T-helper 2 cell treated with Interferon-gamma antibody and Interleukin-4, amounts not matched to agents 5 μg/mL and 100 μg/mL, for 36 hours (primary cell): Measurements from ENCODE around the gene DYRK1A.

Experiments
- DNase-seq: peaks from one replicate; pipeline ENCODE4 v3.0.0; 2021; ENCODE audit warnings: low spot score
- H3K27ac Mint-ChIP-seq: one replicate; pipeline ENCODE4 v1.8.0; 2021; ENCODE audit warnings: mild to moderate bottlenecking, mixed read lengths
- H3K27me3 Mint-ChIP-seq: one replicate; pipeline ENCODE4 v1.8.0; 2021; ENCODE audit warnings: low read depth, mixed read lengths
- H3K36me3 Mint-ChIP-seq: one replicate; pipeline ENCODE4 v1.8.0; 2021; ENCODE audit warnings: low read depth, mixed read lengths
- H3K4me1 Mint-ChIP-seq: one replicate; pipeline ENCODE4 v1.8.0; 2021; ENCODE audit warnings: low read depth, mixed read lengths
- H3K4me3 Mint-ChIP-seq: one replicate; pipeline ENCODE4 v1.8.0; 2022; ENCODE audit warnings: mild to moderate bottlenecking, moderate library complexity, mixed read lengths
- H3K9me3 Mint-ChIP-seq: one replicate; pipeline ENCODE4 v1.8.0; 2021; ENCODE audit warnings: mixed read lengths

The DYRK1A gene

GRCh38 chr21:37447288-37447936 is 80.8 kb downstream of the DYRK1A start:
- Mint-ChIP-seq H3K36me3 (peaks cover 20% of the 10 kb centered on the region), H3K4me3 (no peak overlapping the region), H3K27ac (no peak overlapping the region)

GRCh38 chr21:37449302-37449937 is 82.8 kb downstream of the DYRK1A start:
- no peak overlapping the region for H3K27ac Mint-ChIP-seq
- no peaks in the 10 kb centered on the region for H3K9me3 Mint-ChIP-seq
- no peaks in the 10 kb centered on the region for H3K27me3 Mint-ChIP-seq
- no peak for DNase-seq
- peaks cover 15% of the 10 kb centered on the region for H3K36me3 Mint-ChIP-seq
- no peak overlapping the region for H3K4me3 Mint-ChIP-seq
- peaks cover 32% of the 10 kb centered on the region for H3K4me1 Mint-ChIP-seq

More at GRCh38 chr21:37447288-37447936, 80.8 kb downstream of the DYRK1A start:
- Mint-ChIP-seq H3K9me3 (no peaks in the 10 kb centered on the region), H3K27me3 (no peaks in the 10 kb centered on the region), H3K4me1 (peaks cover 28% of the 10 kb centered on the region)
- no peak for DNase-seq

GRCh38 chr21:37450445-37450941 is 83.9 kb downstream of the DYRK1A start:
- Mint-ChIP-seq H3K27ac (no peak overlapping the region), H3K36me3 (peaks cover 17% of the 10 kb centered on the region), H3K9me3 (no peaks in the 10 kb centered on the region), H3K4me3 (no peak overlapping the region), H3K4me1 (peaks cover 32% of the 10 kb centered on the region), H3K27me3 (no peaks in the 10 kb centered on the region)
- no peak for DNase-seq

- no peak overlapping the region for H3K4me3 Mint-ChIP-seq
- no peak overlapping the region for H3K27ac Mint-ChIP-seq
- peaks cover 37% of the 10 kb centered on the region for H3K4me1 Mint-ChIP-seq
- no peaks in the 10 kb centered on the region for H3K9me3 Mint-ChIP-seq
- no peak for DNase-seq
- H3K36me3 Mint-ChIP-seq = peaks cover 20% of the 10 kb centered on the region
- no peaks in the 10 kb centered on the region for H3K27me3 Mint-ChIP-seq
Observed at GRCh38 chr21:37451446-37451845, 84.9 kb downstream of the DYRK1A start.

GRCh38 chr21:37452227-37452626 is 85.7 kb downstream of the DYRK1A start:
- H3K4me1 Mint-ChIP-seq = peaks cover 35% of the 10 kb centered on the region

GRCh38 chr21:37453350-37453749 is 86.8 kb downstream of the DYRK1A start:
- Mint-ChIP-seq H3K9me3 (no peaks in the 10 kb centered on the region), H3K27ac (peak overlapping the region; percentile 33), H3K27me3 (no peaks in the 10 kb centered on the region), H3K4me3 (no peak overlapping the region), H3K36me3 (peaks cover 20% of the 10 kb centered on the region), H3K4me1 (peaks cover 35% of the 10 kb centered on the region)
- no peak for DNase-seq

More at GRCh38 chr21:37452227-37452626, 85.7 kb downstream of the DYRK1A start:
- no peaks in the 10 kb centered on the region for H3K27me3 Mint-ChIP-seq
- peaks cover 20% of the 10 kb centered on the region for H3K36me3 Mint-ChIP-seq
- no peak overlapping the region for H3K27ac Mint-ChIP-seq
- DNase-seq = no peak
- no peak overlapping the region for H3K4me3 Mint-ChIP-seq
- no peaks in the 10 kb centered on the region for H3K9me3 Mint-ChIP-seq

GRCh38 chr21:37454869-37455503 is 88.4 kb downstream of the DYRK1A start:
- no peak overlapping the region for H3K27ac Mint-ChIP-seq
- H3K4me1 Mint-ChIP-seq = peaks cover 46% of the 10 kb centered on the region
- H3K36me3 Mint-ChIP-seq = peaks cover 21% of the 10 kb centered on the region
- DNase-seq = no peak
- no peak overlapping the region for H3K4me3 Mint-ChIP-seq
- H3K9me3 Mint-ChIP-seq = no peaks in the 10 kb centered on the region
- H3K27me3 Mint-ChIP-seq = no peaks in the 10 kb centered on the region

GRCh38 chr21:37455504-37455911 is 88.9 kb downstream of the DYRK1A start:
- Mint-ChIP-seq H3K4me3 (peak overlapping the region; percentile 5), H3K4me1 (peaks cover 46% of the 10 kb centered on the region), H3K27me3 (no peaks in the 10 kb centered on the region), H3K9me3 (no peaks in the 10 kb centered on the region), H3K36me3 (peaks cover 18% of the 10 kb centered on the region), H3K27ac (no peak overlapping the region)
- DNase-seq = no peak

GRCh38 chr21:37458669-37459276 is 92.2 kb downstream of the DYRK1A start:
- peak overlapping the region; percentile 62 for H3K27ac Mint-ChIP-seq
- no peak for DNase-seq
- peaks cover 62% of the 10 kb centered on the region for H3K4me1 Mint-ChIP-seq
- no peaks in the 10 kb centered on the region for H3K9me3 Mint-ChIP-seq
- no peaks in the 10 kb centered on the region for H3K27me3 Mint-ChIP-seq
- no peak overlapping the region for H3K4me3 Mint-ChIP-seq
- peaks cover 12% of the 10 kb centered on the region for H3K36me3 Mint-ChIP-seq

- H3K36me3 Mint-ChIP-seq = peaks cover 12% of the 10 kb centered on the region
- DNase-seq = no peak
- no peak overlapping the region for H3K4me3 Mint-ChIP-seq
- H3K9me3 Mint-ChIP-seq = no peaks in the 10 kb centered on the region
- H3K27ac Mint-ChIP-seq = no peak overlapping the region
- peaks cover 60% of the 10 kb centered on the region for H3K4me1 Mint-ChIP-seq
- no peaks in the 10 kb centered on the region for H3K27me3 Mint-ChIP-seq
Observed at GRCh38 chr21:37459575-37459974, 93.0 kb downstream of the DYRK1A start.

- H3K27ac Mint-ChIP-seq = no peak overlapping the region
- H3K27me3 Mint-ChIP-seq = no peaks in the 10 kb centered on the region
- no peaks in the 10 kb centered on the region for H3K9me3 Mint-ChIP-seq
- DNase-seq = no peak
- peaks cover 10% of the 10 kb centered on the region for H3K36me3 Mint-ChIP-seq
- no peak overlapping the region for H3K4me3 Mint-ChIP-seq
- H3K4me1 Mint-ChIP-seq = peaks cover 58% of the 10 kb centered on the region
Observed at GRCh38 chr21:37460196-37460595, 93.6 kb downstream of the DYRK1A start.

- H3K27ac Mint-ChIP-seq = peak overlapping the region; percentile 87
Observed at GRCh38 chr21:37461479-37461878, 94.9 kb downstream of the DYRK1A start.

GRCh38 chr21:37462087-37462861 is 95.7 kb downstream of the DYRK1A start:
- H3K9me3 Mint-ChIP-seq = no peaks in the 10 kb centered on the region
- no peaks in the 10 kb centered on the region for H3K27me3 Mint-ChIP-seq
- H3K36me3 Mint-ChIP-seq = peaks cover 9% of the 10 kb centered on the region
- peaks cover 51% of the 10 kb centered on the region for H3K4me1 Mint-ChIP-seq
- H3K27ac Mint-ChIP-seq = peak overlapping the region; percentile 87
- DNase-seq = no peak
- H3K4me3 Mint-ChIP-seq = peak overlapping the region; percentile 20

More at GRCh38 chr21:37461479-37461878, 94.9 kb downstream of the DYRK1A start:
- DNase-seq = no peak
- Mint-ChIP-seq H3K9me3 (no peaks in the 10 kb centered on the region), H3K36me3 (peaks cover 9% of the 10 kb centered on the region), H3K27me3 (no peaks in the 10 kb centered on the region), H3K4me1 (peaks cover 53% of the 10 kb centered on the region), H3K4me3 (peak overlapping the region; percentile 52)
